ENCODE measurements around the gene DISC1.

GRCh38 chr1:231665101-231665500, 38.5 kb downstream of the DISC1 start:
- no peak for TF ChIP-seq CTCF (IDR thresholded peaks at IDR 0.05)
- TF ChIP-seq POLR2A (IDR thresholded peaks at IDR 0.05), result no peak
